RWPE2 (cell line): ENCODE measurements around the gene ABCA3.

Experiments used
- ATAC-seq: fragments of 200-7000 bp; cut with Tn5 transposase; 3 replicates; pipeline ENCODE4 v1.9.1; 2021; ENCODE audit warnings: low read depth
- DNase-seq: peaks from one replicate; pipeline ENCODE4 v3.0.0-alpha.2; 2020; ENCODE audit warnings: low spot score
- H3K27ac ChIP-seq: fragments of 450-650 bp; 2 replicates; pipeline ENCODE4 v1.5.1; 2017; ENCODE audit warnings: mild to moderate bottlenecking; ENCODE audit not compliant: poor library complexity, severe bottlenecking
- H3K27me3 ChIP-seq: fragments of 250-450 bp; sonication (Bioruptor Pico); 2 replicates; pipeline ENCODE4 v1.5.1; 2021; ENCODE audit warnings: mild to moderate bottlenecking, moderate library complexity; ENCODE audit not compliant: insufficient read depth, poor library complexity, severe bottlenecking
- H3K36me3 ChIP-seq: fragments of 250-450 bp; sonication (Bioruptor Pico); 2 replicates; pipeline ENCODE4 v1.5.1; 2020; ENCODE audit warnings: low read depth, mild to moderate bottlenecking, moderate library complexity
- H3K4me1 ChIP-seq: fragments of 250-450 bp; sonication (Bioruptor Pico); 2 replicates; pipeline ENCODE4 v1.5.1; 2021; ENCODE audit warnings: mild to moderate bottlenecking, moderate library complexity; ENCODE audit not compliant: insufficient read depth, poor library complexity, severe bottlenecking
- H3K4me3 ChIP-seq: fragments of 250-450 bp; sonication (Bioruptor Pico); 2 replicates; pipeline ENCODE4 v1.5.1; 2021; ENCODE audit warnings: mild to moderate bottlenecking, moderate library complexity; ENCODE audit not compliant: severe bottlenecking
- H3K9me3 ChIP-seq: fragments of 250-450 bp; sonication (Bioruptor Pico); 2 replicates; pipeline ENCODE4 v1.5.1; 2021; ENCODE audit warnings: mild to moderate bottlenecking, moderate library complexity; ENCODE audit not compliant: severe bottlenecking
- CTCF ChIP-seq: fragments of 450-650 bp; IDR thresholded peaks from one replicate; pipeline ENCODE4 v1.5.1; 2017; ENCODE audit warnings: mild to moderate bottlenecking, moderate library complexity; ENCODE audit not compliant: poor library complexity, severe bottlenecking

The ABCA3 gene

DNA sequence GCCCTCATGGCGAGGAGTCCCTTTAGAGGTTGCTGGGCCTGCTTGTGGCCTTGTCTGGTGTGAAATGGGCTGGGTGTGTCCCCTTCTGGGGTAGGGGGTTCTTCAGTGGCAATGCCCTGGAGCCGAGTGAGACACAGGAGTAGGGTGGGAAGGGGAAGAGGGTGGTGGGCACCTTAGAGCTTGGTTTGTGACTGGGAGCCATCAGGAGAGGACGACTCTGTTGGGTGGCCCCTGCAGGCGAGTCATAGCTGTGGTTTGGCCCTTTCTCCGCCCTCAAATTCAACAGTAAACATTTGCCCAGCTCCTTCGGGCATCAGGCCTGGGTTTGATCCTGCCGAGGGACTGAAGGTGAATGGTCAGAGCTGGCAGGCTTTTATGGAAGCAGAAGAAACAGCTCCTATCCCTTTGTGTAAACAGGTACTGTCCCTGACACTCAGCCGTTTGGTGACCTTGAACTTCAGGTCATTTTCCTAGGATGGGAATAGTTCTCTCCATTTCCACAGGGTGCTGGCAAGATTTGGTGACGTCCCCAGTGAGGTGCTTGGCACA is 114.2 kb downstream of the ABCA3 start:
- Histone ChIP-seq H3K4me3 (no peak overlapping the region), H3K36me3 (peaks cover 15% of the 10 kb centered on the region), H3K4me1 (no peaks in the 10 kb centered on the region), H3K27ac (peak overlapping the region; percentile 9), H3K27me3 (no peaks in the 10 kb centered on the region), H3K9me3 (no peaks in the 10 kb centered on the region)
- TF ChIP-seq CTCF: no peak
- DNase-seq: no peak
- ATAC-seq: no peak
